Panc1 (cell line): Measurements from ENCODE around the gene PCBD1. TPM values are rescaled to one million over a fixed set of nuclear protein-coding genes. Genes with fewer than 3 reads are reported as not detected.

Experiments used
- ATAC-seq: fragments of 200-7000 bp; cut with Tn5 transposase; 2 replicates; pipeline ENCODE4 v1.9.1; 2020; ENCODE audit warnings: mild to moderate bottlenecking, moderate library complexity
- Bru-seq: library from RNA; stranded (reverse); fragments of 400-500 nt; gene quantifications from one replicate; lab custom pipeline; 2021; lab: Mats Ljungman, UMichigan
- BruChase-seq, 2 experiments: library from RNA; stranded (reverse); fragments of 400-500 nt; gene quantifications; one replicate each; lab custom pipeline; 2021; lab: Mats Ljungman, UMichigan
- BruUV-seq: library from RNA; stranded (reverse); fragments of 400-500 nt; replicated peaks from 2 replicates; lab custom pipeline; 2021; lab: Mats Ljungman, UMichigan
- CTCF ChIA-PET: fragments of 300-600 bp; sonication (Branson Sonifier 250); formaldehyde crosslinking; loops from one replicate; lab custom pipeline; 2022; ENCODE audit warnings: antibody characterized with exemption; lab: Charles Lee
- POLR2A ChIA-PET: fragments of 300-600 bp; sonication (Branson Sonifier 250); formaldehyde crosslinking; loops from one replicate; lab custom pipeline; 2022; ENCODE audit warnings: antibody characterized with exemption; lab: Charles Lee
- DNase-seq: peaks from one replicate; pipeline ENCODE4 v3.0.0-alpha.2; 2010; ENCODE audit warnings: low read depth, low spot score
- H3K27ac ChIP-seq: 2 replicates; pipeline ENCODE4 v1.5.1; 2011; ENCODE audit warnings: mild to moderate bottlenecking, low read length, inconsistent platforms
- H3K27me3 ChIP-seq: fragments of 200-500 bp; sonication (Bioruptor generic); 2 replicates; pipeline ENCODE4 v1.6.0; 2014; ENCODE audit warnings: low read length, inconsistent platforms; ENCODE audit not compliant: control insufficient read depth, insufficient read depth
- H3K36me3 ChIP-seq: fragments of 200-500 bp; sonication (Bioruptor generic); 2 replicates; pipeline ENCODE4 v1.5.1; 2014; ENCODE audit warnings: inconsistent platforms, mild to moderate bottlenecking, low read length, moderate library complexity; ENCODE audit not compliant: control insufficient read depth, insufficient read depth
- H3K4me1 ChIP-seq: 2 replicates; pipeline ENCODE4 v1.5.1; 2011; ENCODE audit warnings: inconsistent platforms, mild to moderate bottlenecking, low read length, moderate library complexity; ENCODE audit not compliant: control insufficient read depth, insufficient read depth
- H3K4me3 ChIP-seq, 2 experiments: 2 replicates each; pipeline ENCODE4 v1.5.1; 2011 to 2012; ENCODE audit warnings: low read depth in 2 of 2, low read length in 2 of 2, mild to moderate bottlenecking in 2 of 2, inconsistent platforms in 1 of 2, moderate library complexity in 1 of 2
- H3K9me3 ChIP-seq: fragments of 200-500 bp; sonication (Bioruptor generic); 2 replicates; pipeline ENCODE4 v1.5.1; 2014; ENCODE audit warnings: low read depth, mild to moderate bottlenecking, inconsistent platforms, low read length, moderate library complexity; ENCODE audit not compliant: control insufficient read depth, insufficient read depth
- CTCF ChIP-seq: fragments of 450-650 bp; IDR thresholded peaks from 2 replicates; pipeline ENCODE4 v1.5.1; 2017; ENCODE audit warnings: mild to moderate bottlenecking
- POLR2AphosphoS5 ChIP-seq: IDR thresholded peaks from 2 replicates; pipeline ENCODE4 v1.6.1; 2012; ENCODE audit warnings: mild to moderate bottlenecking, low read depth, low read length, moderate library complexity
- REST ChIP-seq, 2 experiments: IDR thresholded peaks; 2 replicates each; pipeline ENCODE4 v1.6.1; 2011 to 2012; ENCODE audit warnings: low read depth in 2 of 2, control low read depth in 1 of 2, low read length in 1 of 2, mild to moderate bottlenecking in 1 of 2, moderate library complexity in 1 of 2; ENCODE audit not compliant: insufficient read depth in 1 of 2
- SIN3A ChIP-seq: IDR thresholded peaks from 2 replicates; pipeline ENCODE4 v1.6.1; 2012; ENCODE audit warnings: low read depth, mild to moderate bottlenecking, low read length, moderate library complexity, borderline replicate concordance; ENCODE audit not compliant: insufficient read depth
- TCF7L2 ChIP-seq: IDR thresholded peaks from 2 replicates; pipeline ENCODE4 v1.6.1; 2011; ENCODE audit warnings: mild to moderate bottlenecking, low read depth, low read length, inconsistent platforms
- in situ Hi-C: cut with HindIII; loops from 2 replicates; pipeline ENCODE4 v1.10.0; 2016; ENCODE audit warnings: low sequenced_read_pairs, low pct_unique_long_range_greater_than_20kb
- intact Hi-C: fragments of 100-400 bp; cut with micrococcal nuclease; formaldehyde crosslinking; loops from one replicate; pipeline ENCODE4 v1.10.0; 2022; ENCODE audit not compliant: unreplicated experiment
- long read RNA-seq: library from polyadenylated mRNA; unstranded; transcript quantifications from one replicate; pipeline ENCODE4 v2.0.0, GENCODE V29; 2021; ENCODE audit not compliant: unreplicated experiment
- polyA plus RNA-seq: library from polyadenylated mRNA; unstranded; fragments of >200 nt; gene quantifications from one replicate; pipeline ENCODE4 v1.2.1, GENCODE V29; 2012; ENCODE audit warnings: missing spikeins; ENCODE audit not compliant: insufficient read length
- total RNA-seq: library from RNA; stranded (reverse); gene quantifications from one replicate; pipeline ENCODE4 v1.2.1, GENCODE V29; 2021; ENCODE audit not compliant: unreplicated experiment

PCBD1 gene
- total RNA-seq (122 TPM), Bru-seq, nascent RNA (percentile 79 among the genes with signal in this experiment), BruChase-seq, experiment 1, labeled RNA remaining after a 2-hour chase (percentile 65 among the genes with signal in this experiment), BruChase-seq, experiment 2, labeled RNA remaining after a 6-hour chase (percentile 80 among the genes with signal in this experiment)
- 139 TPM for polyA plus RNA-seq
- long read RNA-seq, transcript PCBD1-201 (4 exons, 1,006 nt), result major isoform, 57 of 90 reads
- long read RNA-seq, partial matches to known transcripts, result 8 of 90 reads
- long read RNA-seq, other reads (novel, unspliced or antisense), result 22 of 90 reads

DNA sequence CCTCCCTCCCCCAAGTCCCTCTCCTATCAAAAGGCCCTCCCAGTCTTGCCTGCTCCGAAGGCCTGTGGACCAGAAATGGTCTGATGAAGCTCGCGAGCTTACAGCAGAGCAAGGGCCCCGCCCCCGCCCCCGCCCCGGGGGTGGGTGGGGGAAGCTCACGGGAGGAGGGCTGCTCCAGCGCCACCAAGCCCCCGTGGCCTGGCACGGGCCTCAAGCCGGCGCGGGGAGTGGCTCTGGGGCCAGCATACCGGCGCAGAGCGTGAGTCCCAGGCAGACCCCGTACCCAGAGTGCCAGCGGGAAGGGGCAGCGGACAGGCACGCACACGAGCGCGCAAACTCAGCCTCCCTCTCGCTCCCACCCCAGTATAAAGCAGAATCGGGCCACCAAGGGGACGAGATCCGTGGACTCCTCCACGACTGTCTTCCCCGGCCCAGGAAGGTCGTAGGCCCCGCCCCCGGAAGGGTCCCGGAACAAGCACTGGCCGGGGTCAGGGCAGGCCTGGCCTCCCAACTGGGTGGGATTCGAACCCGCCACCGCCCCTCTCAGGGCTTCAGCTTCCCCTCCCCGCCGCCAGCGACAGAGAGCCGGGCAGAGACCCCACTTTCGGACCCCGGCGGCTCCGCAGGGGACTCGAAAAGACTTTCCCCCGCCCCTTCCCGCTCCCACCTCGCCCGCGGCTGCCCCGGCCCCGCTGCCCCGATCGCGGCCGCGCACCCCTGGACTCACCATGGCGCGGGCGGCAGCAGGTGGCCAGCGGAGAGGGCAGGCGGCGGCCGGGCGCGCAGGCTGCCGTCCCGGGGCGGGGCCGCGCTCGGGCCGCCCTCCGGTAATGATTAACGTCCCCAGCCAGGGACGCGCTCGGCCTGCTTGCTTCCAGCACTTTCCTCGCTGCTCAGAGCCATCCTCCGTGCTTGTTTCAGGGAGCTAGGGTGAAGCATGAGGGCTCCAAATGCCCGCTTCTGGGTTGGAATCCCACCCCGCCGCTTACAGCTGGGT is at the start of gene PCBD1:
Gene PCBD1, minus strand, starts transcription at position 762 of the 997 bp plus-strand sequence. Its CDS starts 32 bp downstream, at position 730.
- peaks cover 13% of the 10 kb centered on the region for H3K4me1 ChIP-seq
- peak within 1 kb of the TSS; percentile 63 to 75 for H3K4me3 ChIP-seq
- intact Hi-C loops (loop anchor here (10.0 kb wide), 1 partner anchor 423 kb away; no protein-coding TSS in a partner anchor), in situ Hi-C loops (no loop called here)
- H3K36me3 ChIP-seq, result peaks cover 2% of the 10 kb centered on the region; the same call in 1 of the 2 replicates
- TF ChIP-seq SIN3A (peak; percentile 28; the same call in 1 of the 2 replicates), TCF7L2 (no peak), CTCF (no peak)
- BruUV-seq, result no TSS peak
- ATAC-seq, result peak; percentile 93
- peak within 1 kb of the TSS; percentile 76 for H3K27ac ChIP-seq
- POLR2A ChIA-PET, result no interaction called here
- no peaks in the 10 kb centered on the region for H3K9me3 ChIP-seq
- H3K27me3 ChIP-seq, result no peaks in the 10 kb centered on the region
- no peak for DNase-seq
- CTCF ChIA-PET, result interaction anchor here (0.6 kb wide), 4 partner anchors 14 to 420 kb away, joined by 3 to 9 read pairs (median 5); no protein-coding TSS in a partner anchor

DNA sequence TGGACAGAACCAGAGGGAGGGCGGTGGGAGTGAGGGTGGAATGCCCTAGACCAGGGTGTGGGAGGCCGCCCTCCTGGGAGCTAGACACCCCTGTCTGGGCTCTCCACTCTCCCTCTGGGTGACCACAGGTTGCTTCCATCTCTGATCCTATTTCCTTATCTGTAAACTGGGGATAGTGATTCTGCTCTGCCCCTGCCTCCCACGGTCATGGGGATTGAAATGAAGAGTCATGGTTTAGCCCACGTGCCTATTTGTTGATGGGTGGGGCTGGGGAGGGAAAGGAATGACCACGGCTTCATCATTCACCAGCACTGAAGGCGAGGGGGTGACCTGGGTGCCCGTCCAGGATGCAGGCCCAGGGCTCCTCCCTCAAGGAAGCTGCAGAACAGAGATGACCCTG is 49.3 kb upstream of the PCBD1 start:
- no peak overlapping the region for H3K27ac ChIP-seq
- no peak for ATAC-seq
- H3K4me3 ChIP-seq, result no peak overlapping the region
- no peaks in the 10 kb centered on the region for H3K36me3 ChIP-seq
- no peak for DNase-seq
- ChIA-PET POLR2A (no interaction called here), CTCF (no interaction called here)
- intact Hi-C loops (no loop called here), in situ Hi-C loops (no loop called here)
- BruUV-seq, result no TSS peak
- TF ChIP-seq CTCF (no peak), TCF7L2 (no peak)
- H3K27me3 ChIP-seq, result no peaks in the 10 kb centered on the region; the same call in 1 of the 2 replicates
- no peaks in the 10 kb centered on the region; the same call in 1 of the 2 replicates for H3K4me1 ChIP-seq
- H3K9me3 ChIP-seq, result no peaks in the 10 kb centered on the region

GRCh38 chr10:70936111-70936510 is 47.7 kb upstream of the PCBD1 start:
- in situ Hi-C loops (no loop called here), intact Hi-C loops (no loop called here)
- no peak for TF ChIP-seq SIN3A
- TF ChIP-seq TCF7L2, result no peak
- TF ChIP-seq REST (IDR thresholded peaks at IDR 0.05; ENCODE audit: insufficient read depth in 1 of 2, low read depth in 2 of 2, low read length in 1 of 2), result no peak
- no peak for TF ChIP-seq POLR2AphosphoS5
- TF ChIP-seq CTCF, result no peak
- DNase-seq (no peak), ATAC-seq (no peak)
- H3K36me3 ChIP-seq, result no peaks in the 10 kb centered on the region
- no peaks in the 10 kb centered on the region for H3K9me3 ChIP-seq
- POLR2A ChIA-PET, result no interaction called here
- no TSS peak for BruUV-seq
- H3K27me3 ChIP-seq, result peaks cover 2% of the 10 kb centered on the region; the same call in 1 of the 2 replicates
- CTCF ChIA-PET, result no interaction called here
- no peak overlapping the region for H3K27ac ChIP-seq
- no peak overlapping the region for H3K4me3 ChIP-seq
- H3K4me1 ChIP-seq, result no peaks in the 10 kb centered on the region; the same call in 1 of the 2 replicates
